Body of pancreas (tissue), 4 donors: Measurements from ENCODE around the gene FOXD4L6. TPM values are rescaled to one million over a fixed set of nuclear protein-coding genes. Genes with fewer than 3 reads are reported as not detected.
"Not testable (repeated sequence)": the region's sequence is repeated elsewhere in the genome, so short reads cannot be mapped to it uniquely, and the experiment has no call there.

Experiments used
- ATAC-seq: fragments of 150-250 bp; one replicate; pipeline ENCODE4 v1.9.1; 2016
- DNase-seq, 4 donors: peaks; one replicate each; pipeline ENCODE4 v3.0.0-alpha.2; 2019
- H3K27ac ChIP-seq, 4 donors: fragments of 200-600 bp; sonication (generic); 1 replicate in 3 of 4; 2 replicates in 1 of 4; pipeline versions ENCODE4 v1.5.1 to v1.6.1; 2016 to 2019; ENCODE audit warnings: mild to moderate bottlenecking in 1 of 4, mixed read lengths in 1 of 4, moderate library complexity in 1 of 4
- H3K27me3 ChIP-seq, 2 donors: fragments of 200-600 bp; sonication (generic); one replicate each; pipeline ENCODE4 v1.6.0; 2016; ENCODE audit warnings: mild to moderate bottlenecking in 1 of 2
- H3K36me3 ChIP-seq, 2 donors: fragments of 200-600 bp; sonication (generic); replicated peaks in 1 of 2; 2 replicates each; pipeline ENCODE4 v1.5.1; 2016; ENCODE audit warnings: low read depth in 2 of 2; ENCODE audit not compliant: insufficient read depth in 1 of 2
- H3K4me1 ChIP-seq: fragments of 200-600 bp; sonication (generic); one replicate; pipeline ENCODE4 v1.6.0; 2016
- H3K4me3 ChIP-seq, 2 donors: fragments of 200-600 bp; sonication (generic); 1 replicate in 1 of 2; 2 replicates in 1 of 2; pipeline ENCODE4 v1.5.1; 2016 to 2019
- H3K9me3 ChIP-seq, 3 donors: fragments of 200-600 bp; sonication (generic); 1 replicate in 2 of 3; 2 replicates in 1 of 3; pipeline ENCODE4 v1.5.1; 2016
- WGBS, 2 donors: methylation state at CpG; one replicate each; pipeline ENCODE4 v1.1.5; 2017; 5-methylcytosine and 5-hydroxymethylcytosine counted together
- intact Hi-C: fragments of 100-400 bp; cut with DNase I; formaldehyde crosslinking; loops from one replicate; pipeline ENCODE4 v1.15.1; 2023
- total RNA-seq, 2 donors: library from RNA; depleted of rRNA; stranded (reverse); fragments of >200 nt; gene quantifications; one replicate each; pipeline ENCODE4 v1.1.0, GENCODE V29; 2016

Gene FOXD4L6
- total RNA-seq, 2 donors from 2014 or later = not detected

GRCh38 chr9:41077586-41077985 lies 50.9 kb downstream of the FOXD4L6 start:
- ATAC-seq, H3K27me3 ChIP-seq, intact Hi-C loops, H3K4me1 ChIP-seq, H3K36me3 ChIP-seq, H3K4me3 ChIP-seq, DNase-seq, H3K9me3 ChIP-seq, H3K27ac ChIP-seq: not testable (repeated sequence)
- 60 to 64% methylated on average over 1 of the region's 1 CpG for WGBS, 2 donors

Other genes with a start within 250 kb of the FOXD4L6 start
- 10 to 100 TPM in 1 of 2 donors, 1 to 10 TPM in 1; 9.3 to 19.8 TPM for gene ZNG1F, start 60.6 kb upstream of the FOXD4L6 start, total RNA-seq